D721Med (cell line): ENCODE data around the gene KCNIP4.
A peak's percentile ranks its signal among the peaks of the same experiment; 100 is the strongest.

Experiments
- DNase-seq: peaks from one replicate; pipeline ENCODE4 v3.0.0; 2011; ENCODE audit warnings: low spot score; ENCODE audit not compliant: insufficient read length
- FAIRE-seq: peaks from 2 replicates; lab custom pipeline; 2011; peaks lifted over from hg19 to GRCh38; lab: Jason Lieb, UNC
- CTCF ChIP-seq: IDR thresholded peaks from 2 replicates; pipeline ENCODE4 v1.5.1; 2012; ENCODE audit warnings: mild to moderate bottlenecking, control low read depth; ENCODE audit not compliant: insufficient read depth; ENCODE audit errors: missing control alignments

KCNIP4 gene

GRCh38 chr4:20735931-20736330, 1212.6 kb downstream of the KCNIP4 start:
- FAIRE-seq, result no peak
- no peak for DNase-seq

GRCh38 chr4:20724915-20725314, 1223.7 kb downstream of the KCNIP4 start:
- DNase-seq (no peak), FAIRE-seq (no peak)
- no peak for TF ChIP-seq CTCF

More at GRCh38 chr4:20735931-20736330, 1212.6 kb downstream of the KCNIP4 start:
- no peak for TF ChIP-seq CTCF

DNA sequence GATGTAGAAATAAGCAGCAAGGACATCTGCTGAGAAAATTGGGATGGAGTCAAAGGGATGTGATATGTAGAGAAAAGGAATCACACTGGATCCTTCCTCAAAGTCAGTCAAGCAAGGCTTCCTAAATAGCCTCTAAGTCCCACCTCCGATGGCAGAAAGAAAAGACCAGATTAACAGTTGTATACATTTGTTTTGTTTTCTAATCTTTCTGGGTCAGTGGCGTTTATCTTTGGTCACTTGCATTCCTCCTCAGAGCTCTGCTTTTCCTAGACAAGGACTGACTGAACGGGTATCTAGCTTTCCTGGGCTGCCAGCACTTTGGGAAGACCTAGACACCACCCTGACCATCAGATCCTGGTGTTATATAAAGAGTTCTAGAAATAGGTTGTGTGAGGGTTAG, 1225.1 kb downstream of the KCNIP4 start:
- FAIRE-seq (no peak), DNase-seq (no peak)
- no peak for TF ChIP-seq CTCF

GRCh38 chr4:20723019-20723418, 1225.6 kb downstream of the KCNIP4 start:
- DNase-seq (no peak), FAIRE-seq (no peak)
- TF ChIP-seq CTCF, result no peak

DNA sequence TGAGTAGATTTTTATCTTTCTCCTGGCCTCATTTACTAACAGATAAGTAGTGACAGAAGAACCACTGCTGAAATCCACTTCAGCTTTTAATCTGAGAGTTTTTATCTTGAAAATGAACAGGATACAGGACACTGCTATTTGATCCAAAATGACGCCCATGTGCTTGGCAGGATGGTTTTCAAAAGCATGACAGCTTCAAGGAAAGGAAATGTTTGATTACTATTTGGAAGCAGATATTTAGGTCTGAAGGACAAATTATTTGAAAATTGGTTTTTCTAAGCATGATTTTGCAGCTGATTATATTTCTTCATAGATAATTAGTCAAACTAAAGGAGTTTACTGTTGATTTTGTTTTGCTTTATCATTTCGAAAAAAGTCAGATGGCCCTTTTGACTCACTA, 1237.2 kb downstream of the KCNIP4 start:
- FAIRE-seq (no peak), DNase-seq (no peak)
- TF ChIP-seq CTCF, result no peak

GRCh38 chr4:20700007-20700761, 1248.4 kb downstream of the KCNIP4 start, which contains the start of gene PACRGL:
TSS of gene PACRGL (plus strand) at chr4:20700458. CDS start at chr4:20704482, 4,024 bp downstream.
- FAIRE-seq (peak; percentile 11), DNase-seq (peak; percentile 30)
- no peak for TF ChIP-seq CTCF

DNA sequence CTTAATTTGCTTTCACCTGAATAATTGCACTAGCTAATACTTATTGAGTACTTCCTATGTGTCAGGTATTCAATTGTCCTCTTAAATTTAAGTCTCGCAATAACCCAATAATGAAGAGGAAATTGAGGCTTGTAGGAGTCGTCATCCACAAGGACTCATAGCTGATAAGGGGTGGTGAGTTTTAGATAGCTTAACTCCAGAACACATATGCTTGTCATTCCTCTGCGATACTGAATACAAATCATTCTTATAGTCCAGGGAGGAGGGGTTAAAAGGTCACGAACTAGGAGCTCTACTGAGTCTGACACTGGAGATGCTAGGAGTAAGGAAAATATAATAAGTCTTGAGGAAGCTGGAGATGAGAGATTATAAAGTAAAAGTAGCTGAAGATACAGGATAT, 1249.8 kb downstream of the KCNIP4 start:
- no peak for TF ChIP-seq CTCF
- DNase-seq (no peak), FAIRE-seq (no peak)
